Measurements from ENCODE around the gene GPS1. TPM values are rescaled to one million over a fixed set of nuclear protein-coding genes. Genes with fewer than 3 reads are reported as not detected.

GPS1 gene
- total and polyA plus RNA-seq, 10 donors: 61.5 to 109 (median 68.9) TPM

- DNase-seq: peak; percentile 73
- Histone ChIP-seq H3K36me3 (peaks cover 0 to 79% (median 71%) of the 10 kb centered on the region in 6 donors), H3K9me3 (no peaks in the 10 kb centered on the region), H3K4me1 (peaks cover 14 to 77% (median 38%) of the 10 kb centered on the region in 6 donors), H3K27ac (no peak overlapping the region), H3K4me3 (no peak overlapping the region), H3K27me3 (replicated peaks in 1 of 7) (no peaks in the 10 kb centered on the region)
- TF ChIP-seq POLR2AphosphoS5 (IDR thresholded peaks at IDR 0.05) (peak in 2 of 3 donors; percentile 26 to 58), POLR2A (IDR thresholded peaks at IDR 0.05) (no peak)
- TF ChIP-seq, protein P1, sequence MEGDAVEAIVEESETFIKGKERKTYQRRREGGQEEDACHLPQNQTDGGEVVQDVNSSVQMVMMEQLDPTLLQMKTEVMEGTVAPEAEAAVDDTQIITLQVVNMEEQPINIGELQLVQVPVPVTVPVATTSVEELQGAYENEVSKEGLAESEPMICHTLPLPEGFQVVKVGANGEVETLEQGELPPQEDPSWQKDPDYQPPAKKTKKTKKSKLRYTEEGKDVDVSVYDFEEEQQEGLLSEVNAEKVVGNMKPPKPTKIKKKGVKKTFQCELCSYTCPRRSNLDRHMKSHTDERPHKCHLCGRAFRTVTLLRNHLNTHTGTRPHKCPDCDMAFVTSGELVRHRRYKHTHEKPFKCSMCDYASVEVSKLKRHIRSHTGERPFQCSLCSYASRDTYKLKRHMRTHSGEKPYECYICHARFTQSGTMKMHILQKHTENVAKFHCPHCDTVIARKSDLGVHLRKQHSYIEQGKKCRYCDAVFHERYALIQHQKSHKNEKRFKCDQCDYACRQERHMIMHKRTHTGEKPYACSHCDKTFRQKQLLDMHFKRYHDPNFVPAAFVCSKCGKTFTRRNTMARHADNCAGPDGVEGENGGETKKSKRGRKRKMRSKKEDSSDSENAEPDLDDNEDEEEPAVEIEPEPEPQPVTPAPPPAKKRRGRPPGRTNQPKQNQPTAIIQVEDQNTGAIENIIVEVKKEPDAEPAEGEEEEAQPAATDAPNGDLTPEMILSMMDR (IDR thresholded peaks at IDR 0.05 in 8 of 11, conservative IDR thresholded peaks at IDR 0.05 in 3 of 11): no peak
- intact Hi-C loops (cut with DNase I; ENCODE audit: low total_unique reads): no loop called here
- WGBS, 5 donors: 91 to 93% (median 92%) methylated on average over 23 to 34 of the region's 34 CpGs
These were observed 9.6 kb downstream of the GPS1 start for GRCh38 chr17:82061047-82061925.

DNA sequence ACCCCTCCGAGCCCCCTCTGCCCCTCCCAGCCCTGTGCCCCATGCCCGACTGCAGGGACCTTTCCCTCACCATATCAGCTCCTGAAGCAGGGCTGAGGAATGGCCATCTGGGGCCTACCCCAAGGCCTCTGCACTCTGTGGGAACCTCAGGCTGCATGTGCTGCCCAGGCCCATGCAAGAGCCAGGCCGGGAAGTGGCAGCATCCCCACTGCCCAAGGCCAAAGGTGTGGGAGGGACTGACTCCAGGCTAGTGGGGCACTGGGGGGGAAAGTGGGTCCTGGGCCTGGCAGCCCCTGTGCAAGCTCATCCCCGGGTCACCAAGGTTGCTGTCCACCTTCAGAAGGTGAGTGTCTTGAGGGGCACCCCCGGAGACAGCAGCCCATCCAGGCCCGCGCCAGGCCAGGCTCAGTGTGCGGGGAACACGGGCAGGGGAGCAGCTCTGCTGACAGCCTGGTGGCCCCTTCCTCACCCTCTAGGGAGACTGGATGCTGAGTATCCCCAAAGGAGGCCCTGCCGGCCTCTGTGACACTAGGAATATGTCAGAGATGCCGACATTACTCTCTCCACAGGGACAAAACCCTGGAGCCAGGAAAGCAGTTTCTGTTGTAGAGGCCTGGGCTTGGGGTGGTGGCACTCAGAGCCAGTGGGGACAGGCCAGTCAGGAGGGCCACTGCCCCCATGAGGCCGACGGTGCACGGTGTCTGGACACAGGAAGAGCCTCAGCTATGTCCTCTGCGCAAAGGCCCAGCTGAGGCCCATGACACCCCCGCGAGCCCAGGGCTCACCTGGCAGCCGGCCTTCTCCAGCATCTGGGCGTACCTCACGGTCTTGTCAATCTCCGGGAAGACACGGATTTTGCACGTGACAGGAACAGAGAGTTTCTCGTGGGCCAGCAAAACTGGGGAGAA is 10.6 kb downstream of the GPS1 start:
- Histone ChIP-seq H3K27ac (no peak overlapping the region), H3K4me3 (no peak overlapping the region), H3K36me3 (peaks cover 0 to 69% (median 60%) of the 10 kb centered on the region in 6 donors), H3K4me1 (peaks cover 17 to 74% (median 41%) of the 10 kb centered on the region in 6 donors), H3K27me3 (replicated peaks in 1 of 7) (no peaks in the 10 kb centered on the region), H3K9me3 (no peaks in the 10 kb centered on the region)
- peak; percentile 67 for DNase-seq
- WGBS, 5 donors: 75 to 95% (median 86%) methylated on average over 17 to 24 of the region's 24 CpGs
- intact Hi-C loops (cut with DNase I; ENCODE audit: low total_unique reads): no loop called here
- no peak for TF ChIP-seq POLR2A (IDR thresholded peaks at IDR 0.05)

DNA sequence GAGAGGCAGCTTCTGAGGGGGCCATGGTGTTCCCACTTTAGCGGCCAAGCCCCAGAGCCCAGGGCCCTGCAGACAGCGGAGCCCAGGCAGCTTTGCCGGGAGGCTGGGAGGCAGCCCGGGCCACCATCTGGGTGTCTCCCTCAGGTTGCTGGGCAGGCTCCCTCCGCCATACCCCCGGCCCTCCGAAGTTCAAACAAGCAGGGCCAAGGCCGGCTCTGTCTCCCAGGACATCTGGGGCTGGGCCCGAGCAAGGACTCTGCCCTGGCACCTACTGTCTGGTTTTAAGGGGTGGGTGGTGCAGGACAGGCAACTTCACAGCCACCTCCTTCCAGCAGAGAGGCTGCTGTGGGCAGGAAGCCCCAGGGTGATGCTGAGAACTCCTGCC is 11.3 kb downstream of the GPS1 start:
- TF ChIP-seq POLR2A (IDR thresholded peaks at IDR 0.05) (no peak), POLR2AphosphoS5 (IDR thresholded peaks at IDR 0.05) (no peak)
- TF ChIP-seq, protein P1 (IDR thresholded peaks at IDR 0.05 in 8 of 11, conservative IDR thresholded peaks at IDR 0.05 in 3 of 11): no peak
- H3K4me1 ChIP-seq: peaks cover 17 to 67% (median 41%) of the 10 kb centered on the region in 6 donors
- intact Hi-C loops (cut with DNase I; ENCODE audit: low total_unique reads): no loop called here
- WGBS, 5 donors: 80 to 97% (median 93%) methylated on average over 1 to 9 of the region's 9 CpGs; no CpG with 5 or more reads in 1 of the 5 donors
- no peak overlapping the region for H3K4me3 ChIP-seq
- no peaks in the 10 kb centered on the region for H3K9me3 ChIP-seq
- H3K27ac ChIP-seq: no peak overlapping the region
- no peak for DNase-seq
- H3K27me3 ChIP-seq (replicated peaks in 1 of 7): no peaks in the 10 kb centered on the region
- H3K36me3 ChIP-seq: peaks cover 0 to 62% (median 54%) of the 10 kb centered on the region in 6 donors

Data from spleen (tissue), 11 donors.